K562 (cell line): Measurements from ENCODE around the gene ACTR3C. TPM values are rescaled to one million over a fixed set of nuclear protein-coding genes. Genes with fewer than 3 reads are reported as not detected.
A peak's percentile ranks its signal among the peaks of the same experiment; 100 is the strongest.

Experiments
- ATAC-seq: fragments of 200-7000 bp; cut with Tn5 transposase; 3 replicates; pipeline ENCODE4 v1.9.1; 2020; ENCODE audit warnings: moderate library complexity
- BruUV-seq: library from RNA; stranded (reverse); fragments of 400-500 nt; replicated peaks from 2 replicates; lab custom pipeline; 2021; lab: Mats Ljungman, UMichigan
- CTCF ChIA-PET: fragments of 300-600 bp; formaldehyde crosslinking; extraction: SDS; loops from one replicate; lab custom pipeline; 2021; ENCODE audit warnings: low intra/inter-chr PET ratio; lab: Yijun Ruan, JAX
- POLR2A ChIA-PET: fragments of 300-600, 350-650 bp; sonication (Branson Sonifier 250); formaldehyde crosslinking; extraction: SDS; loops from one replicate; lab custom pipeline; 2021; ENCODE audit warnings: antibody characterized with exemption, inconsistent platforms; lab: Yijun Ruan, JAX
- DNase-seq, 4 experiments: peaks; one replicate each; pipeline versions ENCODE4 v3.0.0 to v3.0.0-alpha.2; 2011 to 2018; ENCODE audit warnings: low spot score in 3 of 4, mixed read lengths in 3 of 4; ENCODE audit errors: extremely low read depth in 1 of 4
- FAIRE-seq: peaks from 2 replicates; lab custom pipeline; 2011; peaks lifted over from hg19 to GRCh38; lab: Jason Lieb, UNC
- H2AFZ ChIP-seq: 2 replicates; pipeline ENCODE4 v1.6.0; 2011; ENCODE audit warnings: low read depth, low read length, control low read depth, inconsistent platforms
- H3K27ac ChIP-seq: fragments of 200-600 bp; 3 replicates; pipeline ENCODE4 v1.8.0; 2011; ENCODE audit warnings: low read depth, mild to moderate bottlenecking, control low read depth, inconsistent platforms, low read length, moderate library complexity, mixed read lengths; ENCODE audit errors: extremely low read depth
- H3K27me3 ChIP-seq, 2 experiments: fragments of 300-600 bp in 1 of 2; 2 replicates in 1 of 2; 3 replicates in 1 of 2; pipeline versions ENCODE4 v1.6.0 to v1.8.0; 2011; ENCODE audit warnings: inconsistent platforms in 2 of 2, low read length in 2 of 2, mild to moderate bottlenecking in 1 of 2, mixed read lengths in 1 of 2, moderate library complexity in 1 of 2; ENCODE audit not compliant: control insufficient read depth in 2 of 2, insufficient read depth in 2 of 2
- H3K36me3 ChIP-seq: fragments of 300-600 bp; 3 replicates; pipeline ENCODE4 v1.8.0; 2011; ENCODE audit warnings: mild to moderate bottlenecking, low read length, inconsistent platforms; ENCODE audit not compliant: control insufficient read depth, insufficient read depth
- H3K4me1 ChIP-seq, 2 experiments: fragments of 200-600 bp in 1 of 2; replicated peaks in 1 of 2; 2 replicates in 1 of 2; 3 replicates in 1 of 2; pipeline versions ENCODE4 v1.5.1 to v1.8.0; 2011; ENCODE audit warnings: inconsistent platforms in 2 of 2, low read length in 2 of 2, mild to moderate bottlenecking in 1 of 2, mixed read lengths in 1 of 2, moderate library complexity in 1 of 2; ENCODE audit not compliant: control insufficient read depth in 2 of 2, insufficient read depth in 2 of 2
- H3K4me2 ChIP-seq: 2 replicates; pipeline ENCODE4 v1.6.1; 2011; ENCODE audit warnings: low read length, control low read depth, inconsistent platforms, mixed read lengths; ENCODE audit not compliant: insufficient read depth
- H3K4me3 ChIP-seq: fragments of 200-600 bp; sonication (generic), shearing (Covaris generic); 2 replicates; pipeline ENCODE4 v1.5.1; 2016; ENCODE audit warnings: control low read depth, inconsistent platforms
- H3K79me2 ChIP-seq: fragments of 200-600 bp; 3 replicates; pipeline ENCODE4 v1.8.0; 2011; ENCODE audit warnings: low read length, inconsistent platforms; ENCODE audit not compliant: control insufficient read depth, insufficient read depth
- H3K9ac ChIP-seq, 2 experiments: 2 replicates each; pipeline versions ENCODE4 v1.6.0 to v1.6.1; 2011; ENCODE audit warnings: low read depth in 2 of 2, low read length in 2 of 2, control low read depth in 1 of 2, inconsistent platforms in 1 of 2, mild to moderate bottlenecking in 1 of 2, mixed read lengths in 1 of 2; ENCODE audit not compliant: insufficient read depth in 1 of 2
- H3K9me1 ChIP-seq: one replicate; pipeline ENCODE4 v1.6.0; 2011; ENCODE audit warnings: inconsistent platforms, mild to moderate bottlenecking, low read length, moderate library complexity; ENCODE audit not compliant: control insufficient read depth, insufficient read depth
- H3K9me3 ChIP-seq: replicated peaks from 2 replicates; pipeline ENCODE4 v1.5.1; 2011; ENCODE audit warnings: low read depth, low read length, inconsistent platforms; ENCODE audit not compliant: control insufficient read depth, insufficient read depth
- H4K20me1 ChIP-seq: replicated peaks from 2 replicates; pipeline ENCODE4 v1.6.1; 2011; ENCODE audit warnings: low read length, inconsistent platforms, mixed read lengths; ENCODE audit not compliant: control insufficient read depth, insufficient read depth
- CEBPG ChIP-seq, 3 experiments: fragments of 200-800 bp in 1 of 3; sonication (Bioruptor generic) in 1 of 3; sonication (generic) in 1 of 3; formaldehyde crosslinking in 1 of 3; IDR thresholded peaks in 2 of 3; conservative IDR thresholded peaks in 1 of 3; 2 replicates each; pipeline versions ENCODE4 v1.6.1 to v1.8.0; 2016 to 2022; ENCODE audit warnings: missing compliant biosample characterization in 2 of 3, missing genetic modification characterization in 2 of 3, mild to moderate bottlenecking in 1 of 3, missing genetic modification reagents in 1 of 3
- GATAD2A ChIP-seq: fragments of 450-650 bp; IDR thresholded peaks from 2 replicates; pipeline ENCODE4 v1.6.1; 2017
- POLR2G ChIP-seq: fragments of 200-400 bp; formaldehyde crosslinking; IDR thresholded peaks from 2 replicates; pipeline ENCODE4 v1.6.1; 2017; ENCODE audit warnings: low read depth, mild to moderate bottlenecking, antibody characterized with exemption, low read length, moderate library complexity
- RBBP5 ChIP-seq: fragments of 200-600 bp; sonication (generic); IDR thresholded peaks from 2 replicates; pipeline ENCODE4 v1.6.1; 2012; ENCODE audit warnings: borderline replicate concordance, mild to moderate bottlenecking, low read length, control low read depth, inconsistent platforms; ENCODE audit not compliant: insufficient read depth, poor library complexity, severe bottlenecking
- SMAD4 ChIP-seq: fragments of 250-450 bp; sonication (Bioruptor Pico); conservative IDR thresholded peaks from 2 replicates; pipeline ENCODE4 v1.8.0; 2021; ENCODE audit warnings: inconsistent platforms, mild to moderate bottlenecking, moderate library complexity
- ZNF551 ChIP-seq: fragments of 250-450 bp; sonication (Bioruptor Pico); IDR thresholded peaks from 2 replicates; pipeline ENCODE4 v1.5.0; 2021; ENCODE audit warnings: mild to moderate bottlenecking, moderate library complexity
- WGBS: fragments of 100-300 bp; shearing (Covaris generic); methylation state at CpG from one replicate; pipeline ENCODE4 v1.1.6; 2016; ENCODE audit warnings: low coverage, mixed read lengths; ENCODE audit not compliant: insufficient coverage; ENCODE audit errors: missing lambda C conversion rate; 5-methylcytosine and 5-hydroxymethylcytosine counted together
- in situ Hi-C: fragments of 300-500 bp; cut with MboI; formaldehyde crosslinking; loops from 4 replicates; pipeline ENCODE4 v1.15.0; 2018; ENCODE audit warnings: inconsistent platforms, mixed read lengths
- intact Hi-C: fragments of 100-400 bp; cut with micrococcal nuclease; formaldehyde crosslinking; loops from 2 replicates; pipeline ENCODE4 v1.14.2; 2022
- polyA plus RNA-seq, 8 experiments: library from polyadenylated mRNA; depleted of rRNA in 4 of 8; stranded (reverse) in 5 of 8; unstranded in 3 of 8; fragments of >200 nt; fragmentation: Nextera tagmentation in 2 of 8; fragmentation: Illumina TruSeq in 1 of 8; extraction: Ambion mirVana in 2 of 8; extraction: Trizol in 1 of 8; gene quantifications; 2 replicates each; pipeline versions ENCODE4 v1.2.1 to v1.2.3, GENCODE V29; 2011 to 2014; ENCODE audit warnings: inconsistent platforms in 1 of 8, missing spikeins in 1 of 8
- total RNA-seq, 7 experiments: library from RNA; depleted of rRNA in 6 of 7; stranded (reverse); fragments of >200 nt in 6 of 7; fragmentation: Illumina TruSeq in 2 of 7; extraction: Trizol in 2 of 7; gene quantifications; 2 replicates each; pipeline versions ENCODE4 v1.2.1 to v1.2.3, GENCODE V29; 2011 to 2021; ENCODE audit warnings: low replicate concordance in 1 of 7
- TF ChIP-seq, protein P1 (sequence below): sonication (generic); formaldehyde crosslinking; IDR thresholded peaks from 2 replicates; pipeline ENCODE4 v1.9.0; 2022; ENCODE audit warnings: mild to moderate bottlenecking, missing genetic modification reagents

ACTR3C gene
- total and polyA plus RNA-seq, 9 of the 15 experiments (the other 6 are each of a cell fraction or from before 2014, with no cell fraction given), result 9.0 to 35.4 (median 13.3) TPM

DNA sequence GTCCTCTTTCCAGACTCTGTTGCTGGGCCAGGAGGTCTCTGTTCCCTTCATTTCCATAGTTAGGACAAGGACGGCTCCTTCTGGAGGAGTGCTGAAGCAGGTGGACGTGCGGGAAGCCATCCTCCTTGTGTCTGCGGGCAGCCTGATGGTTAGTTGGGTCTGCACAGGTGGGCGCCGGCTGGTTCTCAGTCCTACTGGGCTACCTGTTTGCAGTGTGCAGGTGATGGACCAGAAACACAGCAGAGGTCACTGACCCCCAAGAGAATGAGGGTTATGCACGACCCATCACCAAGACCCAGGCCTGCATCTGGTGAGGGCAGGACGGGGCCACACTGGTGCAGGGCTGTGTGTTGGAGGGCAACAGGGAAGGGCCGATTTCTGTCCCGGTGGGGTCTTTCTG is 10.3 kb upstream of the ACTR3C start:
- Histone ChIP-seq H3K27me3 (no peaks in the 10 kb centered on the region), H3K27ac (no peak overlapping the region), H3K79me2 (peaks cover 3% of the 10 kb centered on the region; the same call in 1 of the 3 replicates), H3K4me3 (no peak overlapping the region), H3K9ac (peak overlapping the region in 1 of 2 experiments; percentile 7; a peak in 2 of 4 replicates), H2AFZ (no peak overlapping the region), H3K9me1 (peaks cover 6% of the 10 kb centered on the region), H3K4me1 (peaks cover 0 to 30% of the 10 kb centered on the region in 2 experiments; a peak in 1 of 5 replicates), H4K20me1 (no peaks in the 10 kb centered on the region; the same call in 1 of the 2 replicates), H3K36me3 (peaks cover 74% of the 10 kb centered on the region), H3K4me2 (no peak overlapping the region), H3K9me3 (no peaks in the 10 kb centered on the region)
- ChIA-PET CTCF (interaction anchor here (0.6 kb wide), 1 partner anchor 52 kb away, joined by 3 read pairs; no protein-coding TSS in a partner anchor), POLR2A (interaction anchor here (0.9 to 1.6 kb wide), 4 partner anchors 12 to 36 kb away, joined by 3 to 4 read pairs (median 4); no protein-coding TSS in a partner anchor)
- no peak for FAIRE-seq
- WGBS, result 80% methylated on average over 10 of the region's 10 CpGs
- in situ Hi-C loops (no loop called here), intact Hi-C loops (no loop called here)
- ATAC-seq, result no peak
- peak in 2 of 4 experiments; percentile 10 to 11 for DNase-seq
- TF ChIP-seq GATAD2A, result no peak
- 0 out of 2 replicates have a peak, but pooled peaks have one; percentile 16 for TF ChIP-seq CEBPG (CRISPR knock-in tag; IDR thresholded peaks at IDR 0.05)
- TF ChIP-seq CEBPG (tag; conservative IDR thresholded peaks at IDR 0.05 in 1 of 2, IDR thresholded peaks at IDR 0.05 in 1 of 2), result no peak
- peak; percentile 19; the same call in 1 of the 2 replicates for TF ChIP-seq POLR2G
- TF ChIP-seq RBBP5, result peak; percentile 15
- no peak for TF ChIP-seq SMAD4 (CRISPR knock-in tag)
- no peak for TF ChIP-seq ZNF551
- TF ChIP-seq, protein P1, sequence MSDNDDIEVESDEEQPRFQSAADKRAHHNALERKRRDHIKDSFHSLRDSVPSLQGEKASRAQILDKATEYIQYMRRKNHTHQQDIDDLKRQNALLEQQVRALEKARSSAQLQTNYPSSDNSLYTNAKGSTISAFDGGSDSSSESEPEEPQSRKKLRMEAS, result 0 out of 2 replicates have a peak, but pooled peaks have one; percentile 28
- BruUV-seq, result no TSS peak
